Effector CD4-positive, alpha-beta T cell (primary cell): ENCODE data around the gene CD2BP2.
"Not testable (repeated sequence)": the region's sequence is repeated elsewhere in the genome, so short reads cannot be mapped to it uniquely, and the experiment has no call there.

Source experiments
- DNase-seq: peaks from one replicate; pipeline ENCODE4 v3.0.0-alpha.2; 2020
- total RNA-seq: gene quantifications from one replicate; lab custom pipeline; 2026; lab: John Stamatoyannopoulos, UW

The CD2BP2 gene
- 66.4 reads per million, percentile 74 among the genes with 10 or more reads in this experiment for total RNA-seq

DNA sequence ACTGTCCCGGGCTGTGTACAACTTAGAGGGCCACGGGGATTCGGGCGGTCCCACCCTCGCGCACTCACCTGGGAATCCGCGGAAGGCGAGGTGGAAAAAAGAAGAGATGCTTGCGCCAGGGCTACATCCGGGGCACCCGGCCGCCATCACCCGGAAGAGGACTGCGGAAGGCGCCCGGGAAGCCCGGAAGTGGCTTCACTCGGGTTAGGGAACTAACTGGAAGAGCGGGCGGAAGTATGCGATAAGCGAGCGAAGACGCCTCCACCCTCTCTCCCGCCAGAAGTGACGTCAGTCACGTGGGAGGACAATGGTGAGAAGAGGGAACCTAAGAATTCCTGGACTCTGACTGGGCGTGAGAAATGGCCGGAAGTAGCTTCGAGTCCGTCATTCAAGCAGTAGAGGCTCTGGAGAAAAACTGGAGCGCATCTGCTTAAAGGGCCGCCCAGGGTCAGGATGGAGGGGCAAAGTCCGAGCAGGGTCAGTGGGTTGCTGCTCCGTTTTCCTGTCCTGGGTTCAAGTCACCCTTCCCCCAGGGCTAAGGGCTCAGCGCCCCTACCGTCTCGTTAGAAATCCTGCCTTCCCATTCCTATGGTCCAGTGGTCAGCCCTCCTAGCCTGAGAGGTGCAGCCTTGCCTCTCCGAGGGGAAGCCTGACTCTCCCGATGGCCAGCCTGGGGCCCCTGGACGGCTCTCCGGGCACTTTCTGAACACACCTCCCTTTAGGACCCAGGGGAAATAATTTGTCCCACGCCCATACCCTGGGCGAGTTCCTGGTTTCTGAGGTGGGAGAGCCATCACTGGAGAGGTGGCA is at the start of gene CD2BP2:
TSS of gene CD2BP2 (minus strand) at position 165 of the 810 bp plus-strand sequence. CDS start 627 bp downstream, outside the sequence.
- peak; percentile 85 for DNase-seq

DNA sequence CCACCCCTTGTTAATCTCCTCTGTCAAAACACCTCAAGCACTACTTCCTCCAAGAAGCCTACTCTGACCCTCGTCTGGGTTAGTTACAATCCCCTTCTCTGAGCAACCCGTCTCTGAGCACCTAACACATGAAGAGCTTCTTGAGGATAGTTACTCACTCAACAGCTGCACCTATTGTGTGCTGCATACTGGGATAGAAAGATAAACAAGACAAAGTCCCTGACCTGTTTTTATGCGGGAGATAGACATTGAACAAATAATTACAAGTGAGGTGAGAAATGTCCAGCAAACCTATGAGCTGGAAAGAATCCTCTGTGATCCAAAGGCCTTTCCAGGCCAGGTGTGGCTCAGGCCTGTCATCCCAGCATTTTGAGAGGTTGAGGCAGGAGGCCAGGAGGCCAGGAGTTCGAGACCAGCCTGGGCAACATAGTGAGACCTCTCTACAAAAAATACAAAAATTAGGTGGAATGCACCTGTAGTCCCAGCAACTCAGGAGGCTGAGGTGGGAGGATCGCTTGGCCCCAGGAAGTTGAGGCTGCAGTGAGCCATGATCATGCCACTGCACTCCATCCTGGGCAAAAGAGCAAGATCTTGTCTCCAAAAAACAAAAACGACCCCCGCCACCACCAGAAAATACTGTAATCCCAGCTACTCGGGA is 46.8 kb upstream of the CD2BP2 start:
- DNase-seq: no peak

DNA sequence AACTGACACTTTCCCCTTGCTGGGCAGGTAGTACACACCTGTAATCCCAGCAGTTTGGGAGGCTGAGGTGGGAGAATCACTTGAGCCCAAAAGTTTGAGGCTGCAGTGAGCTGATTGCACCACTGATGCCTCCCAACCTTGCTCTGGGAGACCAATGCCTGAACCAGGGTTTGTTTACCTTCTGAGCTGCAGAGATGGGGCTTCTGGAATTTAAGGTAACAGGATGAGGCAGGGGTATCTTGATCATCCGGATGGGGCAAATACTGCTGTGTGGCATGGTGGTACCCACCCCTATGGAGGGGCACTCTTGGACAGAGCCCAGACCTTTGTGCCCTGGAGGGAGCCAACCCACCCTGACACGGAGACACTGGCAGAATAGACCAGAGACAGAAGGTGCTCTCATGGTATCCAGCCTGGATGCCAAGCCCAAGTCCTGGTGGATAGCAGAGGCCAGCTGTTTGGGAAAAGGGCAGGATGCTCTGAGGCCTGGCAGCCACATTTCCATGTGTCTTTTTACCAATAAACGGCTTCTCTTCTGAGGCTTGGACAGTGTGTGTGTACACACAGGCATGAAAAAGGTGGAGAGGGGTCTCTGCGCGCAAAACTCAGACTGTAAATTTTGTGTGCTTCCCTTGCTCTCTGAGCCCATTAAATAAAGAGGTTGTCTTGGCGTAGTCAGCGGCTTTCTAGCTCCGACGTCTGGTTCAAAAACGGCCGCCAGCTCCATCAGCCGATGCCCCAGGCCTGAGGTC is 44.5 kb upstream of the CD2BP2 start:
- DNase-seq: no peak

GRCh38 chr16:30398661-30399434 is 43.7 kb upstream of the CD2BP2 start:
- no peak for DNase-seq

GRCh38 chr16:30397776-30398660 is 42.9 kb upstream of the CD2BP2 start:
- DNase-seq: no peak

DNA sequence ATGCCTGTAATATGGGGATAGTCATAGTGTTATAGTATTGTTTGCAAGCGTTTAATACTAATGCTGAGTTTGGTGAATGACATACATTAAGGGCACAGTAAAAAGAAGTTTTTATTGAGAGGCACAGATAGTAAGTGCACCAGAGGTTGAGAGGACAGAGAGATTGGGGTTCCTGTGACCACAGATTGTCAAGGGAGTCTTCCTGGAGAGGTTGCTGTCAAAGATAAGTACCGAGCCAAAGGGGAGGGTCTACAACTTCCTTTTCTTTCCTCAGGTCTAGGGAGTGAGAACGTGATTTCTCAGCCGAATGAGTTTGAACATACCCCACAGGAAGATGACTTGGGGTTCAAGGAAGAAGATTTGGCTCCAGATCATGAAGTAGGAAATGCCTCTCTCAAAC is 41.9 kb upstream of the CD2BP2 start:
- no peak for DNase-seq

DNA sequence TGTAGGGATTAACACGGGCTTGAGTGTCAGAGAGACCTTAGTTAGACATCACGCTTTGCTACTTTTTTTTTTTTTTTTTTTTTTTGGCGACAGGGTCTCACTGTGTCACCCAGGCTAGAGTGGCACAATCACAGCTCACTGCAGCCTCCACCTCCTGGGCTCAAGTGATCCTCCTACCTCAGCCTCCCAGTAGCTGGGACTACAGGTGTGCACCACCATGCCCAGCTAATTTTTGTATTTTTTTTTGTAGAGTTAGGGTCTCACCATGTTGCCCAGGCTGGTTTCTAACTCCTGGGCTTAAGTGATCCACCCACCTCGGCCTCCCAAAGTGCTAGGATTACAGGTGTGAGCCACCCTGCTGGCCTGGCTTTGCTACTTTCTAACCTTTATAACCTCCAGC is 41.5 kb upstream of the CD2BP2 start:
- DNase-seq: not testable (repeated sequence)

DNA sequence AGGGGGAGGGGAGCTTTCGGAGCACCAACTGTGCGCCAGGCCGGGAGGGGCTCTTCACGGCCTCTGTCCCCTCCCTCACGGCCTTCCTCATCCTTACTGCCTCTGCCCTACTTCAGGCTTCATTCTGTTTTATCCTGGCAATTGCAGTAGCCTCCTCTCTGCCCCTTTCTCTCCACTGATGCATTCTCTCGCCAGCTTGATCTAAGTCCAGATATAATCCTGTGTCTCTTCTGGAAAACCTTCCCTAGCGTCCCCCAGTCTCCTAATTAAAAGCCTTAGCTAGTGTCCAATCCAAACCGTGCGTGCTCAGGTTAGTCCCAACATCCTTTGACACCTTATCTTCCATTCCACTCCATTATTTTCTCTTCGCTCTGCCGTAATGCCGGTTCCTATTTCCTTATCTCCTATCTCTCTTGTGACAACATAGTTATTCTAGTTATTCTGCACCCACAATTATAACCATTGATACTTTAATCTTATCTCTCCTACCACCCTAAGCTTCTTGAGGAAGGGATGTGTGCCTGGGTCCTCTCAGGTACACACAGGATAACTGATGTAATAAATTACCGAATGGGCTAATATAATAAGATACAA is 41.0 kb upstream of the CD2BP2 start:
- DNase-seq: no peak

DNA sequence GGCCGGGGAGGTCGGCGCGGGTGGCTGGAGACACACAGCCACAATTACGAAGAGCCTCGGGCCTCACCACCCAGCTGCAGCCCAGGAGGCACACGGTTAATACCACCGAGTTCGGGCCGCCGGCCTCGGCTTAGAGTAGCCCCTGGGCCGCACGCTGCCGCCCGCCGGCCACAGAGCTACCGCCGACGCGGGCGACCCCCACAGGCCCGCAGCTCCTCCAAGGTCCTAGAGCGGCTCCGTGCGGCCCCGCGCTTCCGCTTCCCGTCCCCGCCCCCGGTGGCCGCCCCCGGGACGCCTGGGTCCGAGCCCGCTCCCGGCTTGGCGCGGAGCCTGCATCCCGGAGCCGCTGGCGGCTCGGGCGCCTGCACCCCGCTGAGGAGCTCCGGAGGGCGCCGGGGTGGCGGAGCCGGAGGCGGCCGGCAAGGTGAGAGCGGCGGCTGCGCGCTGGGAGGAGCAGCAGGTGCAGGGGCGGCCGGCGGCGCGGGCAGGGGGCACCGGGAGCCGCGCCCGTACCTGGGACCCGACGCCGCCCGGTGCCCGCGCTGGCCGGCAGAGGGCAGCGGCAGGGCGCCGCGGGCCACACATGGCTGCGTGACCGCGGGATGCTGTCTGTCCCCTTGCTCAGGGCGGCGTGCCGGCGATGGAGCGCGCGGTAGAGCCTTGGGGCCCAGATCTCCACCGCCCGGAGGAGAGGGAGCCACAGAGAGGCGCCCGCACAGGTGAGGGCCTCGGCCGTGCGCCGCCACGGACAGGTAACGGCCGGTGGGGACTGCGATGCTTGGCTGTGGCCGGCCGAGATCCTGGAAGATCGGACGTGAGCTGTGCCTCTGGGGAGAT is 40.3 kb upstream of the CD2BP2 start, which contains the start of gene ZNF48:
TSS of gene ZNF48 (plus strand) at position 266 of the 837 bp plus-strand sequence. CDS start at position 641, 375 bp downstream.
- DNase-seq: peak; percentile 34

DNA sequence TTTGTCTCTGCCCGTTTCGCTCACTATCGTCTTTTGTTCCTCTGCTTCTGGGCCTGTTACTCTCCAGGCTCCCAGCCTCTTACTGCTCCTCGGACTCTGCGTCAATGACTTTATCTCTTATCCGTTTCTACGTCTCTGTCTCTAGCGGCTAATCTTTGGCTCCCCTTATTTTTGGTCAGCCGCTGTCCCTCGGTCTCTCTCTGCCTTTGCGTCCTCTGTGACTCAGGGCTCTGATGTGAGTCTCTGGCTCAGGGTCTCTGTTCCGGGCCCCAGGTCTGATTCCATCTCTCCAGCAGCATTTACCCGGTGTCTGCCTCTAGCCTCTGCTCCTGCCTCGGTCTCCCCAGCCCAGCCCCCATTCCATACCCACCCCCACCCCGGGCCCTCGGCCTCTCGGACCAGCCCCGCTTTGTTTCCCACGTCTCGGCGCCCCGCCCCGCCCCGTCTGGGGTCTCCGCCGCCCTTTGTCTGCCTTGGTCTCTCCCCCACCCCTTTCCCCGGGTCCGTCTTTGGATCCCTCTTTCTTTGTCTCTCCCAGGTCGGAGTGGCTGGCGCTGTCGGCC is 39.6 kb upstream of the CD2BP2 start:
- DNase-seq: no peak

- no peak for DNase-seq
Observed at GRCh38 chr16:30383521-30383920, 28.4 kb upstream of the CD2BP2 start.

DNA sequence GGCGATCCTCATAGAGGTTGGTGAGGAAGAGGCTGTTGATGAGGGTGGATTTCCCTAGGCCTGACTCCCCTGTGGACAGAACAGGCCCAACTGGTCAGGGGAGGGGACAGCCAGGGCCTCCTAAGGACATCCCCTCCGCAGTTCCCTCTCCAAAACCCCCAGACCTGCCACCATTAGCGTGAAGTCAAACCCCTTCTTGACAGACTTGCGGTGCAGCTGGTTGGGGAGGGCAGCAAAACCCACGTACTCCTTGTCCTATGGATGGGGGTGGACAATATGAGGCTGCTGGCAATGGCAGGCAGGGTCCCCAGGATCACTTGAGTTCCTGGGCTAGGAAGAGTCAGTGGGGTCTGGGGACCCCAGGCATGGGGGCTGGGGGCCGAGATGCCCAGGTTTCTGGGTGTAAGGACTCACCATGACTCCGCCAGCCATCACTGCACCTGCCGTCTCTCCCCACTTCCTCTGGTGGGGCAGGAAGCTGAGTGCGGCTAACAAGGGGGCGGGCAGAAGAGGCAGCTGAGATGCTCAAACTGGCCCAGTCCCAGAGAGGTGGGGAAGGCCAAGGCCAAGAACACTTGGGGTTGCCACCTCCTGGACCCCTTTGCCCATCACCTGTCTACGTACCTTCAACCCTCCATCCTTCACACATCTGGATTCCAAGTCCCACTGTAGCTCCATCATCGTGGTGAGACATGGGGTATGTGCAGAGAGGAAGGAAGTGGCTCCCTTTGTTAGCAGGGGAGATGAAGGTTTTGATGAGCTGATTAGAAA is 27.2 kb upstream of the CD2BP2 start, which contains the start of gene SEPTIN1:
TSS of gene SEPTIN1 (minus strand) at position 451 of the 771 bp plus-strand sequence. CDS start at position 432, 19 bp downstream.
- DNase-seq: peak; percentile 71

- DNase-seq: no peak
Observed at GRCh38 chr16:30381291-30382041, 26.4 kb upstream of the CD2BP2 start.

- no peak for DNase-seq
Observed at GRCh38 chr16:30380803-30381208, 25.7 kb upstream of the CD2BP2 start.

DNA sequence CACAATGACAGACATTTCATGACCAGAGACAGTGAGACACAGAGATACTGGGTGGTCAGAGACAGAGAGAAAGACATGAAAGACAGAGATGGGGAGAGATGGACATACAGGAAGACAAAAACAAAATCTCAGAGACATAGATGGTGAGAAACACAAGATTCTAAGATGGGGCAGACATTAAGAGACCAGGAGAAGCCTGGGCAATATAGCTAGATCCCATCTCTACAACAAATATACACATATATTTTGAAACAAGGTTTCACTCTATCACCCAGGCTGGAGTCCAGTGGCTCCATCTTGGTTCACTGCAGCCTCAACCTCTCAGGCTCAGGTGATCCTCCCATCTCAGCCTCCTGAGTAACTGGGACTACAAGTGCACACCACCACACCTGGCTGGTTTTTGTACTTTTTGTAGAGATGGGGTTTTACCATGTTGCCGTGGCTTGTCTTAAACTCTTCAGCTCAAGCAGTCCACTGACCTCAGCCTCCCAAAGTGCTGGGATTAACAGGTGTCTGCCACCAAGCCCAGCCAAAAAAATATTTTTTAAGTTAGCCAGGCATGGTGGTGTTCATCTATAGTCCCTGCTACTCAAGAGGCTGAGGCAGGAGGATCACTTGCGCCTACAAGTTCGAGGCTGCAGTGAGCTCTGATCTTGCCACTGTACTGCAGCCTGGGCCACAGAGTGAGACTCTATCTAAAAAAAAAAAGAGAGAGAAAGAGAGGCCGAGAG is 25.1 kb upstream of the CD2BP2 start:
- no peak for DNase-seq

GRCh38 chr16:30379158-30379783 is 24.2 kb upstream of the CD2BP2 start:
- DNase-seq: no peak
